ENCODE results near the gene UNC5B.

UNC5B gene

DNA sequence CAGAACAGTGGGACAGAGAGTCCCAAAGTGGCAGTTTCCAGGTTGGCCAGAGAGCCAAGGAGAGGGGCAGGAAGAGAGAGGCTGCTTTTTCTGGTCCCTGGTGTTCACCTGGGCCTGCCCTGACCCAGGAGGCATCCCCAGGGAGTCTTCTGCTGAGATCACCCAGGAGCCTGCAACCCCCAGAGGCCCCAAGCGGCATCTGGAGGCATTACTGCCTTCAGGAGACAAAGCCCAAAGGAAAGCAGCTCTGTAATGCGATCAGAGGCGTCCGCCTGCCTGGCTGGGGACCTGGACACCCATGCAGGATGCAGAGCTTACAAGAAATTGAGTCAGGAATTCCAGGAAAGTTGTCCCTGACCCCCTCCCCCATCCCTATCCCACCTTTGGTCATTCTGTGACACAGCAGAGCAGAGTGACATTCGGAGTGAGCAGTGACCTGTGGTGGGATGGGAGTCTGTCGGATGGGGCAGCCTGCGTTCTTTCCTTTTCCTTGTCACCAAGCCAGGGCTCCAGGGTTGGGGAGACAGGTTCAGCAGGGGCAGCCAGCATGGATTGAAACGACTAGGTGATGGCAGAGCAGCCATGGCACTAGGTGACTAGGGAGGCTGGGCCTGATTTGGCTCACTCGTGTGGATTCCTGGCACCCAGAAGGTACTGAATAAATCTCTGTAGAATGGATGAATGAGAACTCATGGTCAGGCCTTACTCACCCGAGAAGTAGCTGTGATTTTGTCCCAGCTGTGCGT, 10.4 kb downstream of the UNC5B start:
- DNase-seq (ENCODE audit: low read depth in 1 of 2, low spot score in 1 of 2), result no peak

DNA sequence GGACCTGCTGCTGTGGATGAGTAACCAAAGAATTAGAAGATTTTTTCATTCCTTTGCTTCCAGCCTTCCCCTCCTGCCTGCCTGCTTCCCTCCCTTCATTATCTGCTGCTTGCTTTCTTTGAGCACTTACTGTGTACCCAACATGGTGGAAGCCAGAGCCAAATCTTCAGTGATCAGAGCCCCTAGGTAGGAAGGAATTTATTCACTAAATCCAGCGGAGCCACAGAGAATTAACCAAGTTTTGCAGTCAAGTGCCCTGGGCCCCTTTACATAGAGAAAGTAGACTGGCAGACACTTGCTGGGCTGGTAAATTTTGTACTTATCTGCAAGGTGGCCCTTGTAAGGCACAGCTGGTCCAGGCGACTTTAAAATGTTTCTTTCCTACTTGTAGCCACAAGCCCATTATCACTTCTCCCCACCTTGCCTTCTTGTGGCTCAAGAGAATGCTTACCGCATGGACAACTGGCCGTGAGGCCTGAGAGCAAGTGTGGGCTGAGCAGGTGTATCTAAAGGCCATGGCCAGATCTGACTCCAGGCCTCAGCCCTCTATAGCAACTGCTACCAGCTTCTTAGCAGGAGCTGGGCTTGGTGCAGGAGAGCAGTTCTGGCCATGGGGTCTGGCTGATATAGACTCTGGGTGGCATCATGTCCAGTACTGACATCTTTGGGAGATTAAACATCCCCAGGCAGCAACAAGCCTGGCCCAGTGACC, 11.1 kb downstream of the UNC5B start:
- DNase-seq (ENCODE audit: low read depth in 1 of 2, low spot score in 1 of 2), result no peak

DNA sequence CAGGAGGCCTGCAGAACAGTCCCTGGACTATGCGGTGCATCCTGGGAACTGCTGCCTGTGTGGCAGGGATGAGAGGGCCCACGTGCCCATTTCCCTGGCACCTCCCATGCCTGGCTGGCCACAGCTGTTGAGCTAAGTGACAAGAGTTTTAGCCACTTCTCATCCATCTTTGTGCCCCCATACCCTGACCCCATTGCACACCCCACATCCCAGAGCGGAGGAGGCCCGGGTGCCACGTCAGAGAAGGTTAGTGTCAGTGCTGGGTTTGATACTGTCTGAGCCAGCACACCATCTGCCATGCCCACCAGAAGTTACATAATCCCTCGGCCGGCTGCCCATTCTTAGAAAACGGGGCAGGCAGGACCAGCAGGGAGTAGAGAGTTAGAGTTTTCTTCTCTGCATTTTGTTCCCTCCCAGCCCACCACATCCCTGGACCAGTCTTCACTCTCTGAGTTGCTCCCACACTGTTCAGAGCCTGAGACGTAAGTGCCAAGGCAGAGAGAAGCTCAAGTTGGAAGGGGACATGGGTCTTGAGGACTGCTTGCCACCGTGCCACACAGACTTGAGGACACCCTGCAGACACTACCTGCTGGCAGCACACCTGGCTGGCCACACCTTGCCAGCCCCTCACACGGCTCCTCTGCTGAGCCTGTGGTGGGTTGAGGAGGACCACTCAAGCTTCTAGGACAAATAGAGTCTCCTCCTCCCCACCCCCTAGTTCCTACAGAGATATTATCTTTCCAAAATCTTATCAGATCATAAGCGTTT, 13.1 kb downstream of the UNC5B start:
- no peak for DNase-seq (ENCODE audit: low read depth in 1 of 2, low spot score in 1 of 2)

DNA sequence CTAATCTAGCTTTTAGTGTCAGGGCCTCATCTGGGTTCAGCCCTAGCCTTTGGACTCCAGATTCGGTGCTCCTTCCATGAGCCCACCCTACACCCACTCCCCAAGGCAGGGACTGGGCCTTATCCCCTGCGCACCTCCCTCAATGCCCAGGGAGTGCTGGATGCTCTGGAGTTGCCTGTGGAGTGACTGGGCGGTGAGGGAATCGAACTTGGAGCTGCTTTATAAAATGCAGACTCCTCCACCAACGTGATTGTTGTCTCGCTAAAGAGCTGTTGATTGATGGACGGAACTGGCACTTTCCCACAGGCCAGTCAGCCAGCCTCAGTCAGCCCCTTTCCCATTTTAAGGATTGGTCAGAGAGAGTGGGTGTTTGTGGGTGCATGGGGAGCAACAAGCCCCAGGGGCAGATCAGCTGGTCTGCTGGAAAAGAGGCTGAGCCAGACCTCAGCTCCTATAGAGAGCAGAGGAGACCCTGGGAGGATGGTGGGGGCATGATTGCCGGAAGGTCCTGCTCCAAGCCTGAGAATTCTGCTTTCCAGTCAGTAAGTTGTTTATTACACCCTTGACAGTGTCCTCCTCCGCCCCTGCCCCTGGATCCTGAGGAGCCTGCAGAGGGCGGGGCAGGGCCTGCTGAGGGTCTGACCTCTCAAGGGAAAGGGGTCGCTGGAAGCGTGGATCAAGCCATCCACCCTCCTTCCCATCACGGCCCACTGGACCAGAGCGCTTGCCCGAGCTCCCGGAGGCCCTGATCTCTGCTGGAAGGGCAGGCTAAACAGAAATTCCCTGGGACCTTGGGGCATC, 16.7 kb downstream of the UNC5B start:
- DNase-seq (ENCODE audit: low read depth in 1 of 2, low spot score in 1 of 2), result no peak

DNA sequence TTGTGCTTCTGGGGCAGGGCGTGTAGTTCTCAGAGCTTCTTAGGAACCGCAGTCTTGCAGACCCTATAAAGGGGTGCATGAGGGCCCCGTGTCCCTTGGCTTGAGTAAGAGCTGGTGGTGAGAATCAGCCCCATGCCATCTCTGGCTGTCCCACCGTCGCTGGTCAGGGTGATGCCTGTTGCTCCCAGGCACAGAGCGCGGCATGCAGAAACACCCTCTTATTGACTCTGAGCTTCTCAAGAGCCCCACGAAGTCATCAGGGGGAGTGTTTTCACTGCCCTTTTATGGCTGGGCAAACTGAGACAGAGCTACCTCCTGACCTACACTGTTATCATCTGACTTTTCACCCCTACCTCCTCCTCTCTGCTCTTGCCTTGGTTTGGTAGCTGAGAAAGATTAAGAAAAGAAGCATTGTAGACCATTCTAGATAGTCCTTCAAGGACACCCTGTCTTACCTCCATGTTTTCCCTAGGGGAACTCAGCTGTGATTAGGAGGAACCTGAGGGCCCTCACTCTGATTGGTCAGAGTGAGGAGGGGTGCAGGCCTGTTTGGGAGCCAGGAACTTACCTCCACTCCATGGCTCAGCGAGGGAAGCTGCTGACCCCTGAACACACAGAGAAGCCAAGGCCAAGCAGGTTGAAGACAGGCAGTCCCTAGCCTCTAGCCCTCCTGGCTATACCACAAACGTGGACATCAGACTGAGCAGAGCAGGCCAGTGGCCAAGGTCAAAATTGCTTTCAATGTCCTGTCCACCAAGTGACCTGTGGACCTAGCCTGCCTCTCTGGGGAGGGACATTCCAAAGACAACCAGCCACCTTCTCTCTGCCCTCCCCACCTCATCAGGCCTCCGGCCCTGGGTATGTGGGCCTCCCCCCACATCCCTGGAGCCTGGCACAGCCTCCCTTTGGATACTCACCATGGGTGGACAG, 17.6 kb downstream of the UNC5B start:
- DNase-seq (ENCODE audit: low read depth in 1 of 2, low spot score in 1 of 2), result no peak

DNA sequence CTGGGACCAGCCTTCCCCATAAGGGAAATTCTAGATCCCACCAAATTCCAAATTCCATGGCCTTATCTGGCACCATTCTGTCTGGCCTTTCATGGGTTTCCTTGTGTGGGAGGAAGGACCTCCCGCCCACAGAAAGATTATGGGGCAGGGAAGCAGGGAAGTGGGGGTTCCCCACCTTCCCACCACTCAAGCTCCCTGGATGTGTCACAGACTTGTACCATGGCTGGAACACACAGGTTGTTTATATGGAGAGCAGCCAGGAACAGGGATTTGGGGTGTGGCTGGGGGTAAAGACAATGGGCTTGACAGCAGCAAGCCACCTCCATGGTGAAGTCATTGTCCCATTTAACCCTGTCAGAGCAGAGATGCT, 18.3 kb downstream of the UNC5B start:
- DNase-seq (ENCODE audit: low read depth in 1 of 2, low spot score in 1 of 2), result no peak

DNA sequence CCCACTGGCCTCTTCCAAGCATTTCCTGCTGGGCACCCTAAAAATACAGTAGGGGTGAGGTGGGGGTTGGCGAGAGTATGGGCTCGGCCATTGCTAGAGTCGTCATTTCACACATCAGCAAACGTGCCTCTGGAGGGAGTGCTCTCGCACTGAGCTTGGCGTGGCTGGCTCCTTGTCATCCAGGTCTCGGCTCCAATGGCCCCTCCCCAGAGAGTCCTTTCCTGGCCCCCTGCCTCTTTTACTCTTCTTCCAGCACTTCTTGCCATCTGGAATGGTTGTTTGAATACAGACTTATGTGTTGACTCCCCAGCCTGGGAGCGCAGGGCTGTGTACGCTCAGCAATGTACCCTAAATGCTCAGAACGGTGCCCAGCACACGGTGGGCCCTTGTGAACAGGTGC, 18.8 kb downstream of the UNC5B start:
- no peak for DNase-seq (ENCODE audit: low read depth in 1 of 2, low spot score in 1 of 2)

DNA sequence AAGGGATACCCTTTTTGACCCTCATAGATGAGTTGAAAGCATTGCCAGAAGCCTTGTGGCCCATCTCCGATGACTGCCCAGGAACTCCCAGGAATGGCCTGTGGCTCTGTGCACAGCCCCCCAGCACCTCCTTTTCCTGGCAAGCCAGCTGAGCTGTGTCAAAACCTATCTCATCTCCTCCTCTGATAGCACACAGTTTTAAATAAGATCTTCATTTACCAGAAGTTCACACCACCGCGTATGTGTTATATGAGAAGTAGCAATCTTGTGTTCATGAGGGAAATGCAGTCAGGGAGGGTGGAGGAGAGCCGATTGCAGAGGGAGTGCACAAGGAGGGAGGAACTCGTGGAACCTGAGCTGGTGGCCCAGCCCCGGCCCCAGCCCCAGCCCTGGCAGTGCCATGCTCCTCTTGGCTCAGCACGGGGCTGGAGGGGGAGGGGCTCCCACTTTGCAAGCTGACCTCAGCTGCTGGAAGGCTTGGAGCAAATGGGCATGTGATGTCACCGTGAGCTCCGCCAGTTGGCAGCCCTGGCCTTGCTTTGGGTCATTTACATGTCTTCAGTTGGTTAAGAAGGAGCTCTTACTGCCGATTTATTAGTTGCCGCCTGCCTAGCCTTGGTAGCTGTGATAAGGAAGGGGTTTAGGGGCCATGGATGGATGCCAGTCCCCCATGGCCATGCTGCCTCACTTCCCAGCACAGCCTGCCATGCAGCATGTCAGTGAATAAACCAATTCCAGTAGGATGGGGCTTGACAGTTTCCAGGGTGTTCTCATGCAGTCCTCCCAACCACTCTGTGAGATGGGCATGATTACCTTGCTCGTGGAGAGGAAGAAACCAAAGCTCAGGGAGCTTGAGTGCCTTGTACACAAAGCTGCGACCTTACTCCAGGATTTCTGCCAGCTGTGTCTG, 20.0 kb downstream of the UNC5B start:
- no peak for DNase-seq (ENCODE audit: low read depth in 1 of 2, low spot score in 1 of 2)

DNA sequence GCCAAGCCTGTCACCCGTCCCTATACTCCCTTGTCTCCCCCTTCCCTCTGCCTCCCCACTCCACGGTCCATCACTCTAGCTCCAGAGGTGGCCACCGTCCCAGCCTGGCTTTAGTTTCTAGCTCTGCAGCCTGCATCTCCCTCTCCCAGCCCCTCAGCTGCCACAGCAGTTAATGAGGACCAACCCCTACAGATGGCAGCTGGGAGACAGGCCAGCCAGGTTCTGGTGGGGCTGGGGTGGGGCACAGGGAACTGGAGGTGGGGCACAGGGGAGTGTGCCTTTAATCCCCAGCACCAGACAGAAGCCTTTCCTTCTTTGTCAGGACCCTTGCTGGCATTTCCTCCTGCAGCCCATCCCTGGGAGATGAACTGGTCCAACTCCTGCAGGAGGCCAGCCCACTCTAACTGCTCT, 21.1 kb downstream of the UNC5B start:
- DNase-seq (ENCODE audit: low read depth in 1 of 2, low spot score in 1 of 2), result no peak

DNA sequence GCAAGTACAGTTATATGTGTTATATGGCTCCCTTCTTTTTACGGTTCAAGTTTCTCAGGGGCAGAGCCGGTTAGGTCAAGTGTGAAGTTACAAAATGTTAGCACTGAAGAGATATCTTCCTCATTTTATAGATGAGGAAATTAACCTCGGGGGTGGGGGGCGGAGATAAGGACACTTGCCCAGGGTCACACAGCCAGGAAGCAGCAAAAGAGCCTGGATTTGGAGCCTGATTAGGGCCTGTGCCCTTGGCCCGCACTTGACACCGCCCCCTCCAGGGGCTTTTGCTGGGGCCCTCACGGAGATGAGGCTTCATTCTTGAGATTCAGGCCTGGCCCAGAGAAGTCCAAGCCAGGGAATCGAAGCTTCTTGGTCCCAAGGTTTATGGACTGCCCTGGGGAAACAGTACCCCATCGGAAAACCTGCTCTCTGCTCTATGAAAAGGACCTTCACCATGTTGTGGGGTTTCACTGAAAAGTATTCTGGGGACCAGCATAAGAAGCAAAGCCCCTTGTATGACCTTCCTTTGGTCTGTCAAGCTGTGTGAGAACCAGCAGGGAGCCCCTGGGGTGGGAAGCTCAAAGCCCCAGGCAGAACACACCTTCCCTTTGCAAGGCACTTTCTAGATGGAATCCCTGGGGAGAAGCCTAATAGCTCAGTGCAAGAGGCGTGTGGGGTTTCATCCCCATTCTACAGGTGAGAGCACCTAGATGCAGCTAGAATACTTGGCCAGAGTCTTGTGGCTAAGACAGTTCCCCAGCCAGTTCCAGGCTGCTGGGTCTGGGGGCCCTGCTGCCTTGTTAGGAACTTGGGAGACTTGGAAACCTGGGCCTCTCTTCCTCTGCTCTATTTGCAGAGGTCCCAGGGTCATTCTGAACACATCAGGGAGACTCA, 21.9 kb downstream of the UNC5B start:
- no peak for DNase-seq (ENCODE audit: low read depth in 1 of 2, low spot score in 1 of 2)

DNA sequence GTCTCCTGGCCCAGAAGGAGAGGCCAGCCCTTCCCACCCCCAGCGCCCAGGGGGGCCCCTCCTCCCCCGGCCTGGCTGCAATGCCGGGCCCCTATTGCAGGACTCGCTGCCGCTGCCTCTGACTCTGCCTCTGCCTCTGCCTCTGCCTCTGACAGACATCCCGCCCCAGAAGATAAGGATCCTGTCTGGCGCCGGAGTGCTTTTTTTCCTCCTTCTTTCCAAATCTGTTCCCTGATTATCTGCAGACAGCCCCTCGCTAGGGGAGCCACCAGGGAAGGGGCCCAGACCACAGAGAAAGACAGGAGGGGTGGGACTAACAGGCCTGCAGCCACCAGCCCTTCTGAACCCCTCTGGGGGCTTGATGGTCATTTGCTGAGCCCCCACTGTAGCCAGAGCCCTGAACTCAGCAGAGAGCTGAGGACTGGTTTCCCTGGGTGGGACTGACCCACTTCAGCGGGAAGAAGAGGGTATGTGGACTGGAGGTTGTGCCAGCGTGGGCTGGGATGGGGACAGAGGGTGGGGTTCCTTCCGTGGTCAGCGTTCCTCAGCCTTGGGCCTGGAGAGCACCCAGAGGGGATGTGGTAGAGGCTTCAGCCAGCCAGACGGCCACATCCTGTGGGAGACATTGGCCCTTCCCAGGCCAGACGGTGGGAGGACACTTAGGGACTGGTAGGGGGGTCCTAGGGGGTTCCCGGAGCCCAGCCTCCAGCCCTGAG, 22.8 kb downstream of the UNC5B start:
- no peak for DNase-seq (ENCODE audit: low read depth in 1 of 2, low spot score in 1 of 2)

DNA sequence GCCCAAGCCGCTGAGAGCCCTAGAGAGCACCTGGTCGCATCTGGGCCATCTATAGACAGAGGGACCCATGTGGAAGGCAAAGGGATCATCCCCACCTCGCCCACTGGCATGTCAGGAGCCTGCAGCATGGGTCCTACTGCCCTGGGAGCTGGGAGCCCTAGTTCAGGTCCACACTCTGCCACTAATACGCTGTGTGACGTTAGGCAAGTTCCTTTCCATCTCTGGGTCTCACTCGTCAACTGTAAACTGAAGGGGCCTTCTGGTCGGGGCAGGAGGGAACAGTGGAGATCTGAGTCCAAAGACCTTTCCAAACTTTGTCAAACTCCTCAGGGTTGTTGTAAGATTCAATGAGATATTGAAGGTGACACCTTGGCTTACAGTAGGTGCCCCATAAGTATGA, 23.4 kb downstream of the UNC5B start:
- no peak for DNase-seq (ENCODE audit: low read depth in 1 of 2, low spot score in 1 of 2)

DNA sequence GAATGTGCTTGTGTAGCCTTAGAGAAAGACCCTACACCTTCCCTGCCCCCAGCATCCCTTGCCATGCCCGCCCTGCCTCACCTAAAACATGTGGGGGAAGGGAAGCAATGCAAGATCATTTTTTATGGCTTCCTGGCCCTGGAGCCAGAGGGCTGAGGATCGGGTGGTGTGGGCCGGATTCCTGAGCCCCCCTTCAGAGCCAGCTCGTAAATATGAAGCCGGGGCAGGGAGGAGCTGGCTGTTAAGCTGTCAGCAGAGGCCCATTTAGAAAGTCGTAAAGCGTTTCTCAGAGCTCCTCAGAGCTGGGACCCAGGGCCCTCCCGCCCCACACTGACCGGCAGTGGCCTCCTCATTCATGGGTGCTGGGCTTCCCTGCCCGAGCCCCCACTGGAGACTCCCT, 23.9 kb downstream of the UNC5B start:
- no peak for DNase-seq (ENCODE audit: low read depth in 1 of 2, low spot score in 1 of 2)

DNA sequence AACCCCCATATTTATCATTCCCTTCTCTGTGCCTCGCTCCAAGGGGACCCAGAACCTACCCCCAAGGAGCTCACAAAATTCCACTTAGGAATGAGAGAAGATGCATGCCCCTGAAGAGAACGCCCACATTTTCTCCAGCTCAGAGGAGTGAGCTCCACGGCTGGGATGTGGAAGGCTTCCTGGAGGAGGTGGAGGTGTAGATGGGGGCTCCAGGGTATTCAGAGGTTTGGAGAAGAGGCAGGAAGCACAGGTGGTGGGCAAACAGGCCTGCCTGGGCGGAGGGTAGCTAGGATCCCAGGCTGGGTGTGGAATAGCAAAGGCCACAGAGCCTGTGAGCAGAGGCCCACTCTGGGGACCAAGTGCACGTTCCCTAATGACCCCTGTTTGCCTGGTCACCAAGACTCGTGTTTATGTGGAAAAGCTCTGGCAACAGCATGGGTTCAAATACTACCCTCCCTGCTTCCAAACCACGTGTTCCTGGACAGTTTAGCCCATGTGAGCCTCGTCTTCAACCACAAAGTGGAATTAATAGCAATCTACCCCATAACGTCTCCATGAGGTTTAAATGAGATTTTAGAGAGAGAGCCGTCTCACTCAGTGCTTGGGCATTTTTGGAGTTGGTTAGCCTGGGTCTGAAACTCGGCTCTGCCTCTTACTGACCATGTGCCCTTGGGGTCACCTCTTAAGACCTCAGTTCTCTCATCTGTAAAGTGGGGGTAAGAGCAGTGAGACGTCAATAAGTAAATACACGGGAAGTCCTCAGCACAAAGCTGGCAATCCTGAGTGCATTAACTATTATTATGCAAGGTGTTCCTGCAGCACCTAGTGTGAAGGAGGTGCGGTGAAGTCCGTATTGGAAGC, 24.7 kb downstream of the UNC5B start:
- no peak for DNase-seq (ENCODE audit: low read depth in 1 of 2, low spot score in 1 of 2)

DNA sequence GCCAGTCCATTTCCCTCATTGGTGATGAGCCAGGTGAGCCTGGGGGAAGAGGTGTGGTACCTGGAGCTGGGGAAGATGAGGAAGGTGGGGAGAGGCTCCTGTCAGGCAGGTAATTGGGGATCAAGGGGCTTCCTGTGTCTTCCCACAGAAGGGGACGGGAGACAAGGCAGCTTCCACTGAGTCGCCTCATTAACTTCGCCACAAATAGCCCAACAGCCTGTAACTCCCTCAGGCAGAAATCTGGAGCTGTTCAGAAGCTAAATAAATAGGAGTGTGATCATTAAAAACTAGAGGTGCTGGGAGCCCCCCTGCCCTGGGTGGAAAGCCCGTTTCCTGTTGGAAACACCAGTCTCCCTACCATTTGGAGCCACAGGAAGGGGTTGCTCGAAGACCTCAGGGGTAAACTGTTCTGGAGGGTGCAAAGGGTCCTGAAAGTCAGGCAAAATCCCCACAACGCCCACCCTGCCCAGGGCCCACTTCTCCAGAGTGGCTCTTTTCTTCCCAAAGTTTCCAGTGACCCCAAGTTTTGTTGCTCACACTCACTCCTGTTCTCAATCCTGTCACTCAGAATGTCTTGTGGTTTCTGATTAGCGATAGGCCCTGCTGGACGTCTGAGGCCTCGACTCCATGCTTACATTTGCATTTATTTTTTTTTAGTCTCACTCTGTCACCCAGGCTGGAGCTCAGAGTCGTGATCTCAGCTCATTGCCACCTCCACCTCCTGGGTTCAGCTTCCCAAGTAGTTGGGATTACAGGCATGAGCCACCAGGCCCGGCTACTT, 25.7 kb downstream of the UNC5B start:
- no peak for DNase-seq (ENCODE audit: low read depth in 1 of 2, low spot score in 1 of 2)

DNA sequence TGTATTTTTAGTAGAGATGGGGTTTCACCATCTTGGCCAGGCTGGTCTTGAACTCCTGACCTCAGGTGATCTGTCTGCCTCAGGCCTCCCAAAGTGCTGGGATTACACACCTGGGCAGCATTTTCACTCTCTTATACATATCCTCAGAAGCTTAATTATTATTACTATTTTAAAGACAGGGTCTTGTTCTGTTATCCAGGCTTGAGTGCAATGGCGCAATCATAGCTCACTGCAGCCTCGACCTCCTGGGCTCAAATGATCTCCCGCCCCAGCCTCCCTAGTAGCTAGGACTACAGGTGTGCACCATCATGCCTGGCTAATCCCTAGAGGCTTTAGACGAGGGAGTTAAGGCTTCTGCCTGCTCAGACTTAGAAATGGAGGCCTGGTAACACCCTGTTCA, 26.3 kb downstream of the UNC5B start:
- DNase-seq (ENCODE audit: low read depth in 1 of 2, low spot score in 1 of 2), result no peak
